SH-SY5Y (cell line): ENCODE results near the gene WDR20.

Experiments
- GATA2 ChIP-seq: IDR thresholded peaks from 2 replicates; pipeline ENCODE4 v1.6.1; 2011; ENCODE audit warnings: mild to moderate bottlenecking, low read depth, low read length
- GATA3 ChIP-seq: IDR thresholded peaks from 2 replicates; pipeline ENCODE4 v1.6.1; 2011; ENCODE audit warnings: low read depth, mild to moderate bottlenecking, low read length, moderate library complexity

DNA sequence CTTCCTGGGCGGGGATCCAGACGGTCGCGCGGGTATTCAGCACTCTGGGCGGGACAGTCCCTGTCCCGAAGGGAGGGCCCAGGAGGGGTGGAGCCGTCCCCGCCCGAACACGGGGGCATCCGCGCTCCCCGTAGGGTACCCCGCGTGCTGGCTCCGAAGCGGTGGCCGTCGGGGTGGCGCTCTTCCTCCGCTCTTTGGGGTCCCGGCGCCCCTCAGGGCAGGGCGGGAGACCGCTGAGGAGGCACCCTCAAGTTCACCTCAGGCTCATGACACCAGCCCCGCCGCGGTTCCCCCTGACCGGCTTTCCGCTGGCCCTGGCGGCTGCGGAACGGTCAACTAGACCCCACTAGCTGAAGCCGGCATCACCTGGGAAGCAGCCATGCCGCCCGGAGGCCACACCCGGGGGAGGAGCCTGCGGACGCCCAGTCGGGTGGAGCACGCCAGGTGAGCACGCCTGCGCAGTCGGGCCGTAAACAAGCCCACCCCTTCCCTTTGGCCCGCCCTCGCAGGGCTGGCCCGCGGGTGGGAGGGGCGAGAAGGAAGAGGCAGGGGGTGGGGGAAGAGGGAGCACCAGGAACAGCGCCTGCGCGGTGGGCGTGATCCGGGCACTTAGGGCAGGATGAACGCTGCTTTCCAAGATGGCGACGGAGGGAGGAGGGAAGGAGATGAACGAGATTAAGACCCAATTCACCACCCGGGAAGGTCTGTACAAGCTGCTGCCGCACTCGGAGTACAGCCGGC lies at the start of gene WDR20:
- TF ChIP-seq GATA2 (peak; percentile 93), GATA3 (no peak)
